Measurements from ENCODE around the gene EYA3. TPM values are rescaled to one million over a fixed set of nuclear protein-coding genes. Genes with fewer than 3 reads are reported as not detected.

Gene EYA3
- total RNA-seq, 2 donors from 2014 or later = 62.6 to 64.6 TPM

DNA sequence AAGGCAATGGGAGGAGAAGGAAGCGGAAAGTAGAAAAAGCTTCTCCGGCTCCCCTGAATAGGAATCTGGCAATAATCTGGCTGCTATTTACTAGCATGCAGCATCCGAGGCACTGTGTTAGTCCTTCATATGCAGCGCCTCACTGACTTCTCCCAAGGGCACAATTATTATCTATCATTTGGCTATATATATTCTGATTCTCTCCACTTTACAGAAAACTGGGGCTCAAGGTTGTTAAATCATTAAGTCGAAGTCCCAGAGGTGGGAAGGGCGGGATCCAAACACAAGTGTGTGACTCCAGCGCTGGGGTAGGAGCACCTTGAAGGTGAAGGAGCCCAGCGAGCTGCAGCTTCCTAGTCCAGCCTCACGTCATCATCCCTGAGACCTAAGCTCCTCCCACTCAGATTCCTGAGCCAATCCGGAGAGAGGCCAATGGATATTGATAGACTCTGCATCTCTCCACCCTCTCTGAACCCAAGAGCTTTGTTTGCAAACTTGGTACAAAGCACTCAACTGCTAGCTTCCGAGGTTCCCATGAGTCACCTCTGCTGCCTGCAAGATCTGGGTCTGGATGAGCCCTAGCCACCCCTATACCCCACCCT is 16.6 kb upstream of the EYA3 start:
- Mint-ChIP-seq H3K9me3 (no peaks in the 10 kb centered on the region), H3K27ac (no peak overlapping the region), H3K27me3 (no peaks in the 10 kb centered on the region), H3K4me1 (ENCODE audit: low read depth in 2 of 2) (peaks cover 0 to 5% of the 10 kb centered on the region in 2 donors), H3K36me3 (no peaks in the 10 kb centered on the region), H3K4me3 (no peak overlapping the region)
- ATAC-seq = no peak
- DNase-seq (ENCODE audit: low spot score) = no peak

DNA sequence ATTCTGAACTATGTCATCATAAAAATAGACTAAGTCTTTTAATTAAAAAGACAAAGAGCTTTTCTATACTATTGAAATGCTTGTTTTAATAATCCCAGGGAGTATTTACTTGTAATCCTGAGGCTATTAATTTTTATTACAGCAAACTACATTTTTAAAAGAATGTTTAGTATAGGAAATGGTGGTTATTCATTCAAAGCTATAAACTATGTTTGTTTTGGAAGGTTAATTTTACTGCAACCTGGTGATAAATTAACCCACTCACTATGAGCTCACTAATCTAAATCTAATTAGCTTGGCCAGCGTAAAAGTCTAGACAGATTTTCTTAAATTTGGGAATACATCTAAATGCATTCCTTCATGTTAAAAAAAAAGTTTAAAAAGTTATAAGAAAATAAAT is 13.8 kb upstream of the EYA3 start:
- ATAC-seq (no peak), DNase-seq (ENCODE audit: low spot score) (no peak)
- no peak overlapping the region for H3K27ac Mint-ChIP-seq
- H3K27me3 Mint-ChIP-seq = no peaks in the 10 kb centered on the region
- H3K9me3 Mint-ChIP-seq = no peaks in the 10 kb centered on the region
- no peak overlapping the region for H3K4me3 Mint-ChIP-seq
- no peaks in the 10 kb centered on the region for H3K36me3 Mint-ChIP-seq
- H3K4me1 Mint-ChIP-seq (ENCODE audit: low read depth in 2 of 2) = peaks cover under 1 to 4% of the 10 kb centered on the region in 2 donors

DNA sequence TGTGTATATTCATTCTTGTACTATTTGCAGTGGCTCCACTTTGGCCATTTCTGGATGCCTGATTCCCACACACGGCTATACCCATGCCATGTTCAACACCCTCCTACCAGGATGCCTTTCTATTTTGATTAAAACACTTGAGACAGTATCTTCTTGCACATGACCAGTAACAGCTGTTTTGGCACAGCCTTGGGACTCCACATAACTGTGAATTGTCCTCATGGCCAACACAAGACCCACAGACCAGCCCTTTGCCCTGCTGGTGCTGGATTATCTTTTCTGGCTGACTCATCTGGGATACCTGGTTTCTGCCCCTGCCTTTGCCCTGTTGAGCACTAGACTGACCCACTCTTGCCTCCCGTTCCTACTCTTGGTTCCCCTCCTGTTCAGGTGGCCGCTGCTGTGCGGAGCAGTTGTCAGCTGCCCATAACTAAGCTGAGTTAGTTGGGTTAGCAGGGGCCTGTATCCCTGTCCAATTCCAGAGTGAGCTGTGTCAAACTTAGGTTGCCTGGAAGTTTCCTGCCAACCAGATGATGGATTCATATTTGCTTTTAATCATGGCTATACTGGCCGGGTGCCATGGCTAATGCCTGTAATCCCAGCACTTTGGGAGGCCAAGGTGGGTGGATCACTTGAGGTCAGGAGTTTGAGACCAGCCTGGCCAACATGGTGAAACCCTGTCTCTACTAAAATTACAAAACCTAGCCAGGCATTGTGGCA is 10.8 kb upstream of the EYA3 start:
- Mint-ChIP-seq H3K27ac (peak overlapping the region in 1 of 2 donors; percentile 37), H3K36me3 (no peaks in the 10 kb centered on the region), H3K9me3 (no peaks in the 10 kb centered on the region), H3K27me3 (no peaks in the 10 kb centered on the region), H3K4me1 (ENCODE audit: low read depth in 2 of 2) (peaks cover 6 to 20% of the 10 kb centered on the region in 2 donors), H3K4me3 (no peak overlapping the region)
- ATAC-seq (no peak), DNase-seq (ENCODE audit: low spot score) (no peak)

DNA sequence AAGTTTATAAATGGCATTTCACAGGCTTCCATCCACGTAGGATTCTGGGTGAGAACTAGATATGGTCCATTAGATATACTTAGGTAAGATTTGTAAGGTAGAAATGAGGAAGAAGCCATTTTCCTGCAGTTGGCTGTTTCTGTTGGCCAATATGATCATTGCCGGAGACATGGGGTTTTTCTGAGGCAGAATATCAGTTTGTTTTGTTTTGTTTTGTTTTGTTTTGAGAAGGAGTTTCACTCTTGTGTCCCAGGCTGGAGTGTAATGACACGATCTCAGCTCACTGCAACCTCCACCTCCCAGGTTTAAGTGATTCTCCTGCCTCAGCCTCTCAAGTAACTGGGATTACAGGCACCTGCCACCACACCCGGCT is 8.7 kb upstream of the EYA3 start:
- peaks cover 0 to 2% of the 10 kb centered on the region in 2 donors for H3K27me3 Mint-ChIP-seq
- H3K4me1 Mint-ChIP-seq (ENCODE audit: low read depth in 2 of 2) = peaks cover 6 to 22% of the 10 kb centered on the region in 2 donors
- H3K27ac Mint-ChIP-seq = peak overlapping the region in 1 of 2 donors; percentile 70
- ATAC-seq (no peak), DNase-seq (ENCODE audit: low spot score) (no peak)
- H3K9me3 Mint-ChIP-seq = no peaks in the 10 kb centered on the region
- H3K4me3 Mint-ChIP-seq = no peak overlapping the region
- H3K36me3 Mint-ChIP-seq = no peaks in the 10 kb centered on the region

DNA sequence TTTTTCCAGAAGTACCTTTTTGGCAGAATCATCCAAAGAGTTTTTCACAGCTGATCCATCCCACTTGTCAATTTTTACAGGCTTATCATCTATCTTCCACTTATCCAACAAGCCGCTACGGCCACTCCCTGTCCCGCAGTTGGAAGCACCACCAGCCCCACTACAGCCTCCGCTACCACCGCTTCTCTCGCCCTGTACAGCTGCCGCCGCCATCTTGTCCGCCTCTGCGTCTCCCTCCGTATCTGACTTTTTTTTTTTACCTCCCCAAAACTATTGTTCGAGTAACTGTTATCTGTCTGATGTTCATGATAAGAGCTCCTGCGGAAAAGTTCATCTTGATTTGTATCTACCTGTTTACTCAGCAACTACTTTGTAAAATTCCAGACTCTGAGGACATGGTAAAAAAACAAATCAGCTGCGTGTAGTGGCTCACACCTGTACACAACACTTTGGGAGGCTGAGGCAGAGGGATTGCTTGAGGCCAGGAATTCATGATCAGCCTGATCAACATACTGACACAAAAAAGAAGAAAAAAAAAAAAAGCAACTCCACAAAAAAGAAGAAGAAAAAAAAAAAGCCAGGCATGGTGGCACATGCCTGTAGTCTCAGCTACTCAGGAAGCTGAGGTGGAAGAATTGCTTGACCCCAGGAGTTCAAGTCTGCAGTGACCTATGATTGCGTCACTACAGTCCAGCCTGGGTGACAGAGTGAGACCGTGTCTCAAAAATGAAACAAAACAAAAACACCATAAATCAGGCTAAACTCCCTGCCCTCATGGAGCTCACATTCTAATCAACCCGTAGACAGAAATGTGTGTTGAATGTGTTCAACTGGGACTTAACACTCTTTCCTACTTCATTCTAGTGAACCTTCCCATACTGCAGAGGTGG is 8.0 kb upstream of the EYA3 start:
- ATAC-seq = peak in 1 of 2 donors; percentile 66

DNA sequence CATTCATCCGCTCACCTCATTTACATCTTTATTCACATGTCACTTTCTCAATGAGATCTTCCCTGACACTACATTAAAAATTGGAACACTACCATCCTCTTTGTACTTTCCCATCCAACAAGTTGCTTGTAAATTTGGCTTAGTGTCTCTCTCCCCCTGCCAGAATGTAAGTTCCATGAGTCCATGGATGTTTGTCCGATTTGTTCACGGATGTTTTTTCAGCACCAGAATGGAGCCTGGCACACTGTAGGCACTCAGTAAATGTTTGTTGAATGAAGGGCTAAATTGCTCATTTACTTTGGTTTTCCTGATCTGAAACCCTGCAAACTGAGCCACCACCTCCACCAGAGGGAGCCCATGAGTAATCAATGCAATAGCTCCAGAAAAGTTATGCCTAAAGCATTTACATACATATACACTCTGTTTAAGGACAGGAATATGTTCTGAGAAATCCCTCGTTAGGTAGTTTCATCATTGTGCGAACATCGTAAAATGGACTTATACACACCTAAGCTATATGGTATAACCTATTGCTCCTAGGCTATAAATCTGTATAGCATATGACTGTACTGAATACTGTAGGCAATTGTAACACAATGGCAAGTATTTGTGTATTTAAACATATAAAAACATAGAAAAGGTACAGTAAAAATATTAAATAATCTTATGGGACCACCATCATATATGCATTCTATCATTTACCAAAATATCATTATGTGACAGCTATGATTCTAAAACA is 2.8 kb upstream of the EYA3 start:
- Mint-ChIP-seq H3K27me3 (peaks cover 0 to 2% of the 10 kb centered on the region in 2 donors), H3K36me3 (no peaks in the 10 kb centered on the region), H3K4me3 (peak overlapping the region; percentile 53), H3K9me3 (no peaks in the 10 kb centered on the region), H3K27ac (peak overlapping the region; percentile 68 to 84), H3K4me1 (ENCODE audit: low read depth in 2 of 2) (peaks cover 30 to 33% of the 10 kb centered on the region in 2 donors)
- peak; percentile 87 for DNase-seq (ENCODE audit: low spot score)
- no peak for ATAC-seq

More for the DNA sequence above, 8.0 kb upstream of the EYA3 start:
- H3K4me1 Mint-ChIP-seq (ENCODE audit: low read depth in 2 of 2) = peaks cover 6 to 22% of the 10 kb centered on the region in 2 donors
- H3K4me3 Mint-ChIP-seq = peak overlapping the region; percentile 9
- DNase-seq (ENCODE audit: low spot score) = no peak
- H3K9me3 Mint-ChIP-seq = no peaks in the 10 kb centered on the region
- peaks cover 0 to 2% of the 10 kb centered on the region in 2 donors for H3K27me3 Mint-ChIP-seq
- peak overlapping the region in 1 of 2 donors; percentile 70 for H3K27ac Mint-ChIP-seq
- H3K36me3 Mint-ChIP-seq = no peaks in the 10 kb centered on the region

DNA sequence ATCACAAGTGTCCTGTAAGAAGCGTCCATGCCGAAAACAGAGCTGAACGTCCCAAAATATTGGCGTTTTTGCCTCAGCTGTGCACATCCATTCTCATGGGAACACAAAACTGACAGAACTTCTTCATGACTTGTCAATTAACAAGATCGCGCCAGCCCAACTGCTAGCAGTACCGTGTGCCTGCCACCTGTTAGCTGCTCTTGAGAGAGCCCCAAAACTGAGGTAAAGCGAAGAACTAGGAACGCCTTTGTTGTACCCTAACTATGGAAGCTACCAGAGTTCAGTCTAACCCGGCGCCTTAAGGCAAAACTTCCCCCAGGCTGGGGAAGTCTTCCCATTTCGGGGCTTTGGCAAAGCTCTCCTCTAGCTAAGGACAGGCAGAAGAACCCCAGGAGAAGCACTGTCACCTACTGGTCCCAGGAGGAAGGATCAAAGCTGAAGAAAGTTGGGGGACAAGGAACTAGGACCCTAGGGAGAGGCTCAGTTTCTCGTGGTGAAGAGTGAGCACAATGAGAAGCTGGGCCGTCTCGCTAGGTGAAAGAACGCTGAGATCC is 719 bp downstream of the EYA3 start:
- Mint-ChIP-seq H3K27me3 (peaks cover 0 to 2% of the 10 kb centered on the region in 2 donors), H3K36me3 (no peaks in the 10 kb centered on the region), H3K4me3 (peak overlapping the region; percentile 99), H3K27ac (peak overlapping the region; percentile 92 to 98), H3K9me3 (no peaks in the 10 kb centered on the region), H3K4me1 (ENCODE audit: low read depth in 2 of 2) (peaks cover 34 to 41% of the 10 kb centered on the region in 2 donors)
- peak in 1 of 2 donors; percentile 0 for ATAC-seq
- DNase-seq (ENCODE audit: low spot score) = no peak

DNA sequence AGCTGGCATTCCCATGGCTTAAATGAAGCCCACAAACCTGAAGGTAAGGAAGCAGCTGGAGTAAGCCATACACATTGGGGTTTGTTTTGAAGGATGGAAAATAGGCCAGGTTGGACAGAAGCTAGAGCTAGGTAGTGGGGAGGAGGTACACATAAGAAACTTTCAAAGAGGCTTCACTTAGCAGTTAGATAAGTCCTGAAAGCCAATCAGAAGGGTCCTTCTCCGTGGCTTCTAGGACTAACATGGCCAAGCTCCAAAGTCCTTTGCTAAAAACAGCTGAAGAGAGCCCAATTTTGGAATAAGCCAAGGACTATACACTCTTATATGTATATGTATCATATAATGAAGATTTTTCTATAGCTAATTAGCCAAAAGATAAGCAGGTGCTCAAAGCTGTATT is 1.8 kb downstream of the EYA3 start:
- Mint-ChIP-seq H3K27ac (peak overlapping the region; percentile 92 to 98), H3K36me3 (no peaks in the 10 kb centered on the region), H3K4me1 (ENCODE audit: low read depth in 2 of 2) (peaks cover 32 to 41% of the 10 kb centered on the region in 2 donors), H3K4me3 (peak overlapping the region; percentile 99), H3K27me3 (no peaks in the 10 kb centered on the region), H3K9me3 (no peaks in the 10 kb centered on the region)
- no peak for ATAC-seq
- no peak for DNase-seq (ENCODE audit: low spot score)

DNA sequence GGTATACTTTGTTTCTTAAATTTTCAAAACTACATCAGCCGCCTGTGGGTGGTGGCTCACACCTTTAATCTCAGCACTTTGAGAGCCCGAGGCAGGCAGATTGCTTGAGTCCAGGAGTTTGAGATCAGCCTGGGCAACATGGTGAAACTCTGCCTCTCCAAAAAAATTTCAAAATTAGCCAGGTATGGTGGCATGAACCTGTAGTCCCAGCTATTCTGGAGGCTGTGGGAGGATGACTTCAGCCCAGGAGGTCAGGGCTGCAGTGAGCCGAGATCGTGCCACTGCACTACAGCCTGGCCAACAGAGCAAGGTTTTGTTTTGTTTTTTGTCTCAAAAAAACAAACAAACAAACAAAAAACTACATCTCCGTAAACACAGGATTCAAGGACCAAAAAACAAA is 3.3 kb downstream of the EYA3 start:
- H3K36me3 Mint-ChIP-seq = no peaks in the 10 kb centered on the region
- DNase-seq (ENCODE audit: low spot score) (no peak), ATAC-seq (no peak)
- peak overlapping the region; percentile 45 for H3K4me3 Mint-ChIP-seq
- no peak overlapping the region for H3K27ac Mint-ChIP-seq
- H3K4me1 Mint-ChIP-seq (ENCODE audit: low read depth in 2 of 2) = peaks cover 24 to 34% of the 10 kb centered on the region in 2 donors
- H3K9me3 Mint-ChIP-seq = no peaks in the 10 kb centered on the region
- no peaks in the 10 kb centered on the region for H3K27me3 Mint-ChIP-seq

DNA sequence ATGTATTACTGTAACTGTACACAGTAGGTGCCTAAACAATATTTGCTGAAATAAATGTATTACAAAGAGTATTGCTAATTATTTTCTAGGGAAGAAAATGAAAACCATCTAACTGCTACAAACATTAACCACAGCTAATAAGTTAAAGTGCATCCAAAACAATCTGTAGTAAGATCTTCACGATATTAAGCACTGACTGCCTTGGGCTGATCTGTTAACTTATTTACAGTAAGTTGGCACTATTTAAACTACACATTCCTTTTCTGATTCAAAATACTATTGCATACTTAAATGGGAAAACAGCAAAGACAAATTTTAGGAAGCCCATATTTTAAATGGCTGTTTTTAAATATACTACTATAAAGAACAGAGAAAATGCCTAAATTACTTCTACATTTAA is 4.5 kb downstream of the EYA3 start:
- Mint-ChIP-seq H3K9me3 (no peaks in the 10 kb centered on the region), H3K27ac (no peak overlapping the region), H3K27me3 (no peaks in the 10 kb centered on the region), H3K4me1 (ENCODE audit: low read depth in 2 of 2) (peaks cover 23 to 33% of the 10 kb centered on the region in 2 donors), H3K36me3 (no peaks in the 10 kb centered on the region), H3K4me3 (no peak overlapping the region)
- ATAC-seq (no peak), DNase-seq (ENCODE audit: low spot score) (no peak)

DNA sequence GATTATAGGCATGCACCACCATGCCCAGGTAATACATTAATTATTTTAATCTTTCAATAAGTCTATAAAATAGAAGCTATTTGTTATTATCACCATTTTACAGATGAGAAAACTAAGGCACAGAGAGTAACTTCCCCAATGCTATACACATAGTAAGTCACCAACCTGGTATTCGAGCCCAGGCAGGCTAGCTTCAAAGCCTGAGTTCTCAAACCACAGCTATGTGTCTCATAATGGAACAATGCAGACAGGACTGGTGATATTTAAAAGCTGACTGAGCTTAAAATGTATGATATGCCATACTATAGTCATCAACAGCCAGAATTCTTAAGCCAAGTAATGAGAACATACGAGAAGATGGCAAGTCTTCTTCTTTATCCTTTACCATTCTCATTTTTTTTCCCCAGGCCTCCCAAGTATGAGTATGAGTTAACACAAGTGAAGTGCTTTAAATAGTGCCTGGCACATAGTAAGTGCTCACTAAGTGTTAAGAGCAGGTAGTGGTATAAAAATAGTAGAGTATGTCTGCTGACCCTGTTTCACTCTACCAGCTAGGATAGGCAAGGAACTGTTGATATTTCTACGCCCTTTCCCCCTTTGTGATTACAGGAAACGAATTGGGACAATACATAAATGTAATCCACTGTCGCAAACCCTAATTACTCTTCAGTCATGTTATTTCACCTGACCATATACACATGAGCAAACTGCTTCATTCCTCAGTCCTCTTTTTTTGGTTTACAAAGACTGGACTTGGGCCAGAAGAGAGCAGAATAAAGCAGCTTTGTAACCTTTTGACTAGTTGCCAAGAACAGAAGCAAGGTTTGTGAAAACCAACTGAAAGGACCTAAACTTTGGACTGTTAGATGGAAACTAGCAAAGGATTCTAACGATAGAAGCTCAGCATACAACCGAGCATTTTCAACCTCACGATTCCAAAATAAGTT is 9.5 kb downstream of the EYA3 start:
- peaks cover 14 to 16% of the 10 kb centered on the region in 2 donors for H3K4me1 Mint-ChIP-seq (ENCODE audit: low read depth in 2 of 2)
- no peaks in the 10 kb centered on the region for H3K27me3 Mint-ChIP-seq
- no peak for DNase-seq (ENCODE audit: low spot score)
- H3K4me3 Mint-ChIP-seq = no peak overlapping the region
- no peak for ATAC-seq
- no peak overlapping the region for H3K27ac Mint-ChIP-seq
- no peaks in the 10 kb centered on the region for H3K36me3 Mint-ChIP-seq
- no peaks in the 10 kb centered on the region for H3K9me3 Mint-ChIP-seq

DNA sequence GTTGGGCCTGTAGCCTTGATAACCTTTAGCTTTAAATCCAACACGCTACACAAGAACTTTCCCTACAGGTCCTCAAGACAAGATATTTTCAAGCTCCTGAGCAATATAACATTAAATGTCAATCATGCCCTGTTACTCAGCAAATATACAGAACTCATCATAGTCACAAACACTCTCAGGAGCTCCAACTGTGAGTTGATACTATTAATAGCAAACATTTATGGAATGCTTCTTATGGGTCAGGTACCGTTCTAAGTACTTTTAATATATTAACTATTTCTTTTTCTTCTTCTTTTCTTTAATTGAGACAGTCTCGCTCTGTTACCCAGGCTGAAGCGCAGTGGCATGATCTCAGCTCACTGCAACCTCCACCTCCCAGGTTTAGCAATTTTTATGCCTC is 10.1 kb downstream of the EYA3 start:
- Mint-ChIP-seq H3K27ac (no peak overlapping the region), H3K27me3 (no peaks in the 10 kb centered on the region), H3K36me3 (no peaks in the 10 kb centered on the region), H3K4me1 (ENCODE audit: low read depth in 2 of 2) (peaks cover 14 to 16% of the 10 kb centered on the region in 2 donors), H3K9me3 (no peaks in the 10 kb centered on the region), H3K4me3 (no peak overlapping the region)
- ATAC-seq (no peak), DNase-seq (ENCODE audit: low spot score) (no peak)
